PFSK-1 (cell line): ENCODE measurements around the gene GART.

ENCODE experiments used
- FOXP2 ChIP-seq: optimal IDR thresholded peaks from 2 replicates; pipeline ENCODE3; 2011; ENCODE audit warnings: borderline replicate concordance, control low read depth, inconsistent platforms; ENCODE audit not compliant: insufficient read depth; ENCODE audit errors: extremely low read length, extremely low read depth
- TAF1 ChIP-seq: IDR thresholded peaks from 2 replicates; pipeline ENCODE4 v1.6.1; 2012; ENCODE audit warnings: low read length, control low read depth, borderline replicate concordance; ENCODE audit not compliant: insufficient read depth

DNA sequence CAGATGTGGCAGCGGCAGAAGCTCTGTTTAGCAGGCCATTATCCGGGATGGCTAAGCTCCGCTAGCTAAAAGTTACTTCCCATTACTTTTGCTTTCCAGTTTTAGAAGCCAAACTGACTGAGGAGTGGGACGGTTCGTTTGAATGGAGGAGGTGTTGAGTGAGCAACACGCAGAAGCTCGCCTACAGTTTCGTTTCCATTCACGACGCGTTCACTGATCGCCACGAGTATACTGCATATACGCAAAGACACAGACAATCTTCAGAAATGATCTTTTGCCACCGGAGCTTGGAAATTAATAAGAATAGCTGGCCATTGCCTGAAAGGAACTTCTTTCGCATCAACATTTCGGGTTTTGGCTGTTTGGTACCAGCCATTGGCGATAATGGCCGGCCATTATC is 15.5 kb upstream of the GART start:
- no peak for TF ChIP-seq FOXP2
- TF ChIP-seq TAF1 = no peak
